ENCODE results near the gene RASA2. TPM values are rescaled to one million over a fixed set of nuclear protein-coding genes. Genes with fewer than 3 reads are reported as not detected.
A peak's percentile ranks its signal among the peaks of the same experiment; 100 is the strongest.

RASA2 gene
- total RNA-seq, 6 donors from 2014 or later: 11.7 to 41.5 (median 21.3) TPM

- no peak for ATAC-seq (ENCODE audit: low FRiP score in 2 of 2)
- Histone ChIP-seq H3K4me3 (no peak overlapping the region), H3K27ac (no peak overlapping the region), H3K36me3 (peaks cover 0 to 18% (median 2%) of the 10 kb centered on the region in 4 donors), H3K4me1 (peaks cover 0 to 7% (median 0%) of the 10 kb centered on the region in 4 donors), H3K27me3 (no peaks in the 10 kb centered on the region), H3K9me3 (peaks cover 0 to 7% (median 2%) of the 10 kb centered on the region in 4 donors)
- TF ChIP-seq POLR2A (IDR thresholded peaks at IDR 0.05) (no peak), EP300 (IDR thresholded peaks at IDR 0.05) (no peak), CTCF (IDR thresholded peaks at IDR 0.05) (no peak), POLR2AphosphoS5 (IDR thresholded peaks at IDR 0.05) (no peak)
- no peak for DNase-seq
- 86 to 95% methylated on average over 2 of the region's 2 CpGs for WGBS, 2 donors
These were observed 55.6 kb downstream of the RASA2 start for GRCh38 chr3:141542202-141542969.

- no peak for ATAC-seq (ENCODE audit: low FRiP score in 2 of 2)
- H3K27me3 ChIP-seq: no peaks in the 10 kb centered on the region
- H3K27ac ChIP-seq: no peak overlapping the region
- no peak overlapping the region for H3K4me3 ChIP-seq
- no peak for DNase-seq
- H3K36me3 ChIP-seq: peaks cover 0 to 18% (median 2%) of the 10 kb centered on the region in 4 donors
- peaks cover 0 to 7% (median 3%) of the 10 kb centered on the region in 4 donors for H3K9me3 ChIP-seq
- peaks cover 0 to 7% (median 0%) of the 10 kb centered on the region in 4 donors for H3K4me1 ChIP-seq
- TF ChIP-seq POLR2A (IDR thresholded peaks at IDR 0.05) (no peak), POLR2AphosphoS5 (IDR thresholded peaks at IDR 0.05) (no peak), EP300 (IDR thresholded peaks at IDR 0.05) (no peak), CTCF (IDR thresholded peaks at IDR 0.05) (no peak)
These were observed 56.2 kb downstream of the RASA2 start for GRCh38 chr3:141542989-141543388.

- ATAC-seq (ENCODE audit: low FRiP score in 2 of 2) (peak in 1 of 2 donors; percentile 35), DNase-seq (no peak)
- H3K27ac ChIP-seq: peak overlapping the region in 3 of 4 donors; percentile 12 to 57 (median 45)
- H3K4me3 ChIP-seq: no peak overlapping the region
- no peaks in the 10 kb centered on the region for H3K4me1 ChIP-seq
- H3K9me3 ChIP-seq: peaks cover 0 to 7% (median 3%) of the 10 kb centered on the region in 4 donors
- TF ChIP-seq POLR2AphosphoS5 (IDR thresholded peaks at IDR 0.05) (no peak), CTCF (IDR thresholded peaks at IDR 0.05) (no peak), POLR2A (IDR thresholded peaks at IDR 0.05) (no peak), EP300 (IDR thresholded peaks at IDR 0.05) (no peak)
- peaks cover 0 to 18% (median 2%) of the 10 kb centered on the region in 4 donors for H3K36me3 ChIP-seq
- no peaks in the 10 kb centered on the region for H3K27me3 ChIP-seq
- 55% methylated on average over 6 of the region's 6 CpGs for WGBS, 2 donors
These were observed 57.9 kb downstream of the RASA2 start for GRCh38 chr3:141544697-141545096.

- DNase-seq (no peak), ATAC-seq (ENCODE audit: low FRiP score in 2 of 2) (no peak)
- 91 to 93% methylated on average over 3 of the region's 3 CpGs for WGBS, 2 donors
- Histone ChIP-seq H3K9me3 (peaks cover 0 to 7% (median 3%) of the 10 kb centered on the region in 4 donors), H3K4me3 (no peak overlapping the region), H3K27ac (no peak overlapping the region), H3K4me1 (no peaks in the 10 kb centered on the region), H3K27me3 (no peaks in the 10 kb centered on the region), H3K36me3 (peaks cover 0 to 18% (median 2%) of the 10 kb centered on the region in 4 donors)
- TF ChIP-seq CTCF (IDR thresholded peaks at IDR 0.05) (no peak), POLR2A (IDR thresholded peaks at IDR 0.05) (no peak), EP300 (IDR thresholded peaks at IDR 0.05) (no peak), POLR2AphosphoS5 (IDR thresholded peaks at IDR 0.05) (no peak)
These were observed 59.3 kb downstream of the RASA2 start for GRCh38 chr3:141546081-141546480.

Measured in upper lobe of left lung (tissue), 6 donors.